Left hindlimb (tissue), 1 donor: Measurements from ENCODE around the gene ZNF334.

ENCODE experiments used
- DNase-seq: peaks from one replicate; pipeline ENCODE4 v3.0.0-alpha.2; 2018

ZNF334 gene

DNA sequence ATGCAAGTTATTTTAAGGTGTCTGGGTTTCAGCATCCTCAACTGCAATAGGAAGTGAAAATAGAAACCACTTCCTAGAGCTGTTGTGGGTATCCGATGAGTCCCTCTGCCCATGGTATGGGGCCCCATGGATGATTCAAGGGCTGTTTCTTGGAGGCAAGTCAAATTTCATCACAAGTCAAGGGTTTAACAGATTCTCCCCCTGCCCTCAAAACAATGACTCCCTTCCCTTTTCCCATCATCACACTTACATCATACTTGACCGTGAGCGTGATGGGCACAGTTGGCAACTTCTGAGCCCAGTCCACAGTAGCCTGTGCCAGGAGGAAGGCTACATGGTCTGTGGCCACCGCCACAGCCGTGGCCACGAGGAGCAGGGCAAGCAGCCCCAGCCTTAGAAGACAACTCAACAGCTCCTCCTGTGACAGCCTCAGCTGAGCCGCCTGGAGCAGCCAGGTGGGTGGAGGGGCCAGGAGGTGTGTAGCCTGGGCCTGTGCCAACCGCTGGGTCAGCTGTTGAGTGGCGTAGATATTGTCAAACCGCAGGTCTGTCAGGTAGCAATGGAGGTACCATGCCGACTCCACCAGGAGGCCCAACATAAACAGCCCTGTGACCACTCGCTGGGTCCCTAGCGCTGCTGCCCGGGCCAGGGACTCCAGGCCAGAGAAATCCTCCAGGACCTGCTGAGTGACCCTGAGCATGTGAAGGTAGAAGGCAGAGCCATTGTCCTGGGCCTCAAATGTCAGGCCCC is 31.9 kb upstream of the ZNF334 start:
- no peak for DNase-seq

- DNase-seq: no peak
These were observed 31.2 kb upstream of the ZNF334 start for GRCh38 chr20:46544576-46544975.

DNA sequence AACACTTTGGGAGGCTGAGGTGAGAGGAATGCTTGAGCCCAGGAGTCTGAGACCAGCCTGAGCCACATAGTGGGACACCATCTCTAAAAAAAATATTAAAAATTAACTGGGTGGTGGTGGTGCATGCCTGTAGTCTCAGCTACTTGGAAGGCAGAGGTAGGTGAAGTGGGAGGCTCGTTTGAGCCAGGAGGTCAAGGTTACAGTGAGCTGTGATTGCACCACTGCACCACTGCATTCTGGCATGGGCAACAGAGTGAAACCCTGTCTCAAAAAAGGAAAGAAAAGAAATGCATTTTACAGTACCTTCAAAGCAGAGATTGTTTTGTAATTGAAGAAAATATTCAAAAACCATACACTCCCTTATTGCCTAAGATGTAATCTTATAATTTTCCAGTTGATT is 30.6 kb upstream of the ZNF334 start:
- DNase-seq: no peak

DNA sequence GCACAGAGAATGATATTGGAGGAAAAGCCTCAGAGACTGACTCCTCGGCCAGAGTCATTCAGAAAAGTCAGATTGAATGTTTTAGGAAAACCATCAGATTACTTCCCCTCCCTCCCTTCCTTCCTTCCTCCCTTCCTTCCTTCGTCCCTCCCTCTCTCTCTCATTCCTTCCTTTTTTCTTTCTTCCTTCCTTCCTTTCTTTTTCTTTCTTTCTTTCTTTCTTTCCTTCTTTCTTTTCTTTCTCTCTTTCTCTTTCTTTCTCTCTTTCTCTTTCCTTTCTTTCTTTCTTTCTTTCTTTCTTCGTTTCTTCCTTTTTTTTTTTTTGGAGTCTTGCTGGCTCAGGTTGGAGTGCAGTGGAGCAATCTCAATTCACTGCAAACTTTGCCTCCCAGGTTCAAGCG is 29.7 kb upstream of the ZNF334 start:
- DNase-seq: no peak

DNA sequence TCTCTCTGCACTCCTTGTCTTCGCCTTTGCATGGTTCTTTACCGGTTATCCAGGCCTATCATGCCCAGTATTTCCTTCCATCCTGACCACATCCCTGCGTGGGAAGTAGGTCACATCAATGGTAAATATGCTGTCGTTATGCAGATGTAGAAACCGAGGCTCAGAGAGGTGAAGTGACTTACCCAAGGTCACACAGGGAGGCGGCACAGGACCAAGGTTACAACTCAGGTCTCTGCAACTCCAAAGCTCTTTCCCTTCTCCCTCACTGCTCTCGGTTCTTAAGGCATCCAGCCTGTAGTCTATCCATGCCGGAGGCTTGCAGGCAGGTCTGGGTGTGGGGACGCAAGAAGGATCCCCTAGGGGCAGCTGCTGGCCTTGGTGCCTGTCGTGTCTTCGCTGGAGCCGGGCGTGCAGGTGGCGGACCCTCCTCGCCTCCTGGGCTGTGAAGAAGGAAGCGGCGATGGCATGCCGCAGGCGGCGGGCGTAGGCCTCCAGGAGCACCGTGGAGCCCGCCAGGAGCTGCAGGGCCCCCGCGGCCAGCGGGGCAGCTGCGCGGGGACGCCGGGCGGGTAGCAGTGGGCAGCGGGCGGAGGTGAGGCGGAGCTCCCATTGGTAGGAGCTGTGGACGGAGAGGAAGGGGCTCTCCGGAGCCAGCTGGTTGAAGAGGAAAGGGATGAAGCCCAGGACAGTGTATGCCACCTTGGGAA is 28.0 kb upstream of the ZNF334 start:
- DNase-seq: no peak

DNA sequence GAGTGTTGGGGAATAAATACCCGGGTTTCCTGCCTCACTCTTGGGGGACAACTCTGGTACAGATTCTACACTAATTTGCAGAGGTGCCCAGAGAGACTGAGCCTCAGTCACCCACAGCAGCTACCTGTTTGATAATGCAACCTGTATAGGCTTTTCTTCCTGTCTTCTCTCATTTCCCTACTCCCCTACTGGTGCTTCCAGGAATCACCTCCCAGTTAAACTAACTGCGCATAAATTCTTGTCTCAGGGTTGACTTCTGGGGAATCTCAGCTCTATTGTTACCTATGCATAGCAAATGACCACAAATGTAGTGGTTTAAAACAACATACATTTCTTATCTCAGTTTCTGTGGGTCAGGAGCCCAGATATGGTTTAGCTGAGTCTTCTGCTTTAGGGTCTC is 25.8 kb upstream of the ZNF334 start:
- no peak for DNase-seq

DNA sequence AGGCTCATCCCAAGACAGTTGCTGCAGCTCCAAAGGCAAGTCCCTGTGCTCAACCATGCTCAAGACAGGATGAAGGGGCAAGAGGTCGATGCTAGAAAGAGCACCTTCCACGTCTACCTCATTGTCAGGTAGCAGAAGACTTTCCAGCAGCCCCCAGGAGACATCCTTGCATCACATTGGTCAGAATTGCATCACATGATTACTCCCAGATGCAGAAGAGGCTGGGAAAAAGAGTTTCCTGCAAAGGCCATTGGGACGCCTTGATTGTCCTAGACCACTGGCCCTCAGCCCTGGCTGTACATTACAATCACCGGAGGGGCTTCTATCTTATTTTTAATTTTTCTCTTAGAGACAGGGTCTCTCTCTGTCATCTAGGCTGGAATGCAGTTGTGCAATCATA is 17.3 kb upstream of the ZNF334 start:
- no peak for DNase-seq

GRCh38 chr20:46523696-46524328 is 10.5 kb upstream of the ZNF334 start:
- no peak for DNase-seq

DNA sequence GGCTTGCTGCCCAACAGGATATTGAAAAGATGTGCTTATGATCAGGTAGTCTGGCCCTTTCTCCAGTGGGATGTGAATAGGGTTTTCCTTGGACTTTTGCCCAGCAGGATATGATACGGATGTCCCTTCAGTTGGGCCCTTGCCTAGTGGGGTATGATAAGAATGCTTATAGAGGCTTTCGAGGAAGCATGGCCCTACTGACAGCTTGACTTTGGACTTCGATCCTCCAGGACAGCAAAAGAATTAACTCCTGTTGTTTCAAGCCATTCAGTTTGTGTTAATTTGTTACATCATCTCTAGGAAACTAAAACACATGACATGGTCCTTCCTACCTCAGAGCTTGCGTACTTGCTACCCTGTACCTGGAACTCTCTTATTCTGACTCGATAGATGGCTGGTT is 9.7 kb upstream of the ZNF334 start:
- DNase-seq: no peak

DNA sequence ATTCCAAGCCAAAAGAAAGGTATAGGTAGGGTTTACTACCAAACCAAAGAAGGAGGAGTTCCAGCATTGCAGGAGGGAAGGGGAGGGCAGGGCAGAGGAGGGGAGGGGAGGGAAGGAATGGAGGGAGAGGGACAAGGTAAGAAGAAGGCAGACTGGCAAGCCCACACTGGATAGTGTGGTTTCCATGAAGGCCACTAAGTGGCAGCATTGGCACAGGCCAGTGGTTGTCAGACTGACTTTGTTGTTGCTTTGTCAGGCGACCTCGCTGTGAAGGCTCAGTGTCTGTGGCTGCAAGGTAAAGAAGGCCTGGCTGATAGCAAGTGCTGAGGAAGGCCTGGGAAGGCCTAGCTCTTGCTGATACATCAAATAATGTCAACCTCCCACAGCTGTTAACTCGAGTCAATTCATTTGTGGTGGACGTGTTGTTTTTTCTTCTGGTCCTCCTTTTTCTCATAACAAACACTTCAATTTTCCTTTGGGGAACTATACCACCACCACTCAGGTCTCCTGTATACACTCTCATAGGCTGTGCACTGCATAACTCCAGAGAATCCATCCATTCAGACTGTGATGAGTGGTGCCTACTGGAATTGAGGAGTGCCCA is 7.7 kb upstream of the ZNF334 start:
- no peak for DNase-seq

GRCh38 chr20:46520540-46520939 is 7.2 kb upstream of the ZNF334 start:
- no peak for DNase-seq

- no peak for DNase-seq
These were observed 6.2 kb upstream of the ZNF334 start for GRCh38 chr20:46519471-46520068.

DNA sequence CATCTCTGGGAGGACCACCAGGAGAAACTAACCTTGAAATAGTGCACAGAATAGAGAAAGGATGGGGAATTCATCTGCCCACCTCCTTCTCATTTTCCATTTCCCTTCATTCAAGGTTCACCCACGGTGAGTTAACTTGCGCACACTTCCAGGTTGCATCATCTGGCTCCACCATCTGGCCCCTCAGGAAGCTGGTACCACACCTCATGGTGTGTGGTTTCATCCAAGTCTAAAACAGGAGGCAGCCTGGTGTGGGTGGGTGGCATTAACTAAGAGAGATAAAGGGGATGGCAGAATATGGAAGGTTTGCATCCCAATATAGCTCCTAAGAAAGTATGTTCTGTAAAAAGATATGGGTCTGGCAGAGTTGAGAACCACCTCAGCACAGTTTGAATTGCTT is 3.8 kb downstream of the ZNF334 start:
- DNase-seq: no peak

DNA sequence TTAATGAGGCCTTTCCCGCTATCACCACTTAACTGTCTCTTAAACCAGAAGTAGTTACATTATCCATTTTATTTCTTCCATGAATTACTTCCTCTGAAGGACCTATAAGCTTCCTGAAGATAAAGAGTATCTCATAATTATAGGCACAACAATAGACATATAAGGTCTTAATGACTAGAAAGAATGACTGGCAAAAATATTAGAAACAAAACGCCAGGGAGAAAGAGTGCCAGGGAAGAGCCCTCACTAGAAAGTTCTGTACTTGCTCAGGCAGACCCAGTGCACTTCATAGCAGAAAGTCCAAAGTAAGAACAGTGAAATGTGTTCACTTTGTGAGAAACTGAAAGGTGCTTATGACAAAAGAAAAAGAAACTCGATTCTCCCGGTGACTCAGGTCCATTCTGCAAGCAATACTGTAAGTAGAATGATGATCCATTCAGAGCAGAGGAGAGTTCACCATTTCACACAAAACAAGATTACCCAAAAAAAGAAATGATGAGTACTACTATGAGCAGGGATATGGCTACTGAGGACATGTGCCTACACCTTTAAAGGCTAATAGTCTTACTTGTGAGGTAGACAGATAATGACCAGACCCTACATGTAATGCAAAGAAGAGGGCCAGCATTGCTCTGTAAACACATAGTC is 5.5 kb downstream of the ZNF334 start:
- DNase-seq: no peak

- no peak for DNase-seq
These were observed 7.9 kb downstream of the ZNF334 start for GRCh38 chr20:46505506-46505905.

- DNase-seq: no peak
These were observed 11.4 kb downstream of the ZNF334 start for GRCh38 chr20:46501961-46502360.

GRCh38 chr20:46501337-46501942 is 11.9 kb downstream of the ZNF334 start:
- no peak for DNase-seq

DNA sequence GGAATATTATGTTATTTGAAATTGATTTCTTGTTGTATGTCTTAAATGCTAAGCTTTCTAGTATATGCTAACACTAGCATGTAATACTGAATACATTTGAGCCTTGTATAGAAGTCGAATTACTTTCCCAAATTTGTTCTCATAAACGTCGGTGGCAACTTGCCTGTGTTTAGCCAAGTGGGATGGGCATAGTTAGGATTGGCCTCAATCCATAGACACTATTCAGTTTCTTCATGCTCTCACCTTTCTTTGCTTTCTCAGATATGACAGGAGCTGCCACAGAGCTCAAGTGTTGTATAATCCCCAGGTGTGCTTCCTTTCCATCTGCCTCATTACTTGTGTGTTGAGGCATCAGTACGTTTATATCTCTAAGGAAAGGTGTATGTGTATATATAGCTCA is 19.3 kb downstream of the ZNF334 start:
- DNase-seq: no peak

DNA sequence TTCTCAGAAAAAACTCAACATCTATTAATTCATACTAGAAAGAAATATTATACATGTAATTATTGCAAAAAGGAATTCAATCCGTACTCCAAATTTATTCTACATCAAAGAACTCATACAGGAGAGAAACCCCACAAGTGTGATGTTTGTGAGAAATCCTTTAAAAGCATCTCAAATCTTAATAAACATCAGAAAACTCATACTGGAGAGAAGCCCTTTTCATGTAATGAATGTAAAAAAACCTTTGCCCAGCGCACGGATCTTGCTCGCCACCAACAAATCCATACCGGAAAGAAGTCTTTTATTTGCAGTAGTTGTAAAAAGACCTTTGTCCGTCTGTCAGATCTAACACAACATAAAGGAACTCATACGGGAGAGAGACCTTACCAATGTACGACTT is 22.0 kb downstream of the ZNF334 start:
- DNase-seq: no peak

- no peak for DNase-seq
These were observed 24.9 kb downstream of the ZNF334 start for GRCh38 chr20:46488451-46488850.

- DNase-seq: no peak
These were observed 25.7 kb downstream of the ZNF334 start for GRCh38 chr20:46487628-46488027.

DNA sequence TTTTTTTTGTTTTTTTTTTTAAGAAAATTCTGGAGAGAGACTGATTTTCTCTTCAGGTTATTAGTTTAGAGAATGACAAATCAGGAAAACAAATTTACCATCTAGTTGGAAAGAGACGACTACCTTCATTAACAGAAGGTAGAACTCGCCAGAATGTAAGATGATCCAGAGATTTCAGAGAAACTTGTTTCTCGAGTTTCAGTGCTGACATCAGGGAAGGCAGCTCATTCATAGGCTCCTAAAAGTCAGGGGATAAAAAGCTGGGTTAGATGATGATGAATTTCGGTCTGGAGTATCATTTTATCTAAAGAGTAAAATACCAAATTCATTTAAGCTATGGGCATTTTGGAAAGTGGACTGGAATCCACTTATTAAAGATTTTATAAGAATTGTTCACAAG is 27.9 kb downstream of the ZNF334 start:
- no peak for DNase-seq
